ENCODE data around the gene ING5.

Gene ING5

DNA sequence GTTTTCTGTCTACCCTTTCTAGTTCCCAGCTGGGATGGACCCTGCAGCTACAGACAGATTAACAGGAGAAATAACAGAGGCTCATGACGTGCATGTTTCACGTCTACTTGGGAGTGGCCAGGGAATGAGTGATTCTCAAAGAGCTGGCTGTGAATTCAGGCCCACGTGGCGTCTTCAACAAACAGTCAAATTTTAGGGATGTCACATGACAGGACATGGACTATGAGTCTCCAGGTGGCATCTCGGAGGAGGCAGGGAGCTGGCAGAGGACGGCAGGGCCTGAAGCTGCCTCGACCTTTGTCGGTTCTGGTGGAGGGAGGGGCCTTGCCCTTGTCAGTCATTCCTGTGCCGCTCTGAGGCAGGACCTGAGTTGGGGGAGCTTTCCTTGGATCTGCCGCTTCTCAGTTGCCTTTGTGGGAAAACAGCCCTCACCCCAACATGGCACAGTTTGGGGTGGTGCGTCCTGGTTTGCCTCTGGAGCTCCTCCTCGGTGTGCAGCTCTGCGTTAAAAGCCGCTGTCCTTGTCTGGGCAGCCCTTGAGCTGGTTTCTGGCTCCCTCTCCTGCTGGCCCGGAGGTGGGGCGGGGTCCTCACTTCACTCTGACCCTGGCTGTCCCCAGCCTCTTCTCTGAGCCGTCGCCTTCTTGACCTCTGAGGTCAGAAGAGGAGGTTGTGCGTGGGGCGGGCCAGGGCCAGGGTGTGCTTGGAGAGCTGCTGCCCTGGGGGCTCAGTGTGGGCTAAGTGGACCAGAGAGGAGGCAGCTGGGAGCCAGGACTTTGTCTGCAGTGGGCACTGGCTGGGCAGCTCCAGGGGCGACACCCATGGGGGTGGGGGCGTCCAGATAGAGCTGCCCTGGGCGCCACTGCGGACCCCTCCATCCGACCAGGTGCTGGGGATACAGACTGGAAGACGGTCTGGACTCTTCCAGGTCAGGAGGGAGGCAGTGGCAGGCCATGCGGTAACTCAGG, 62.7 kb downstream of the ING5 start:
- DNase-seq (ENCODE audit: low read depth): no peak
- H3K4me3 ChIP-seq (ENCODE audit: low read depth, low read length): no peak overlapping the region
- TF ChIP-seq, protein P1, sequence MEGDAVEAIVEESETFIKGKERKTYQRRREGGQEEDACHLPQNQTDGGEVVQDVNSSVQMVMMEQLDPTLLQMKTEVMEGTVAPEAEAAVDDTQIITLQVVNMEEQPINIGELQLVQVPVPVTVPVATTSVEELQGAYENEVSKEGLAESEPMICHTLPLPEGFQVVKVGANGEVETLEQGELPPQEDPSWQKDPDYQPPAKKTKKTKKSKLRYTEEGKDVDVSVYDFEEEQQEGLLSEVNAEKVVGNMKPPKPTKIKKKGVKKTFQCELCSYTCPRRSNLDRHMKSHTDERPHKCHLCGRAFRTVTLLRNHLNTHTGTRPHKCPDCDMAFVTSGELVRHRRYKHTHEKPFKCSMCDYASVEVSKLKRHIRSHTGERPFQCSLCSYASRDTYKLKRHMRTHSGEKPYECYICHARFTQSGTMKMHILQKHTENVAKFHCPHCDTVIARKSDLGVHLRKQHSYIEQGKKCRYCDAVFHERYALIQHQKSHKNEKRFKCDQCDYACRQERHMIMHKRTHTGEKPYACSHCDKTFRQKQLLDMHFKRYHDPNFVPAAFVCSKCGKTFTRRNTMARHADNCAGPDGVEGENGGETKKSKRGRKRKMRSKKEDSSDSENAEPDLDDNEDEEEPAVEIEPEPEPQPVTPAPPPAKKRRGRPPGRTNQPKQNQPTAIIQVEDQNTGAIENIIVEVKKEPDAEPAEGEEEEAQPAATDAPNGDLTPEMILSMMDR (IDR thresholded peaks at IDR 0.05; ENCODE audit: control insufficient read depth, extremely low read depth, insufficient read depth): no peak

DNA sequence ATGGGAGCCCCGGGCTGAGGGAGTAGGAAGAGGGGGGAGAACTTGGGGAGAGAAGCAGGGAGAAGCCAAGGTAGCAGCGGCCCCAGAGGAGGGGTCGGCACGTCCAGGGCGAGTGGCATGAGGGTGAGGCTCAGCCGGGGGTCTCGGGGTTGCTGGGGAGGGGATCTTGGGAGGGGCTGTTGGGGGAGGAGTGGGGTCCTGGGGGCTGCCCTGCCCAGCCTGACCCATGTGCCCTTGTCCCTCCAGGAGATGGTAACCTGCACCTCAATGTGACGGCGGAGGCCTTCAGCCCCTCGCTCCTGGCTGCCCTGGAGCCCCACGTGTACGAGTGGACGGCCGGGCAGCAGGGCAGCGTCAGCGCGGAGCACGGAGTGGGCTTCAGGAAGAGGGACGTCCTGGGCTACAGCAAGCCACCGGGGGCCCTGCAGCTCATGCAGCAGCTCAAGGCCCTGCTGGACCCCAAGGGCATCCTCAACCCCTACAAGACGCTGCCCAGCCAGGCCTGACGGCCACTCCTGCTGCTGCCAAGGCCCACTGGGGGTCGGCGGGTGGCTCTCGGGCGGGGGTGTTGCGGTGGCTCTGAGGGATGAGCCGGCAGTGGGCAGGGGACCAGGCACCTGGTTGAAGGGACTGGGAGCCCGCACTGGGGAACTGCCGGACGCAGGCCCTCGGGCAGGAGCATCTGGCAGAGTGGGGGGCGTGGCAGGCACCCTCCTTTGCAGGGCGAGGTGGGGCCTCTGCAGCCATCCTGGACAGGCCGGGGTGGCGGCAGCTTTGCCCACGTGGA, 65.8 kb downstream of the ING5 start:
- no peak overlapping the region for H3K4me3 ChIP-seq (ENCODE audit: low read depth, low read length)
- DNase-seq (ENCODE audit: low read depth): no peak
- TF ChIP-seq, protein P1 (IDR thresholded peaks at IDR 0.05; ENCODE audit: control insufficient read depth, extremely low read depth, insufficient read depth): no peak

DNA sequence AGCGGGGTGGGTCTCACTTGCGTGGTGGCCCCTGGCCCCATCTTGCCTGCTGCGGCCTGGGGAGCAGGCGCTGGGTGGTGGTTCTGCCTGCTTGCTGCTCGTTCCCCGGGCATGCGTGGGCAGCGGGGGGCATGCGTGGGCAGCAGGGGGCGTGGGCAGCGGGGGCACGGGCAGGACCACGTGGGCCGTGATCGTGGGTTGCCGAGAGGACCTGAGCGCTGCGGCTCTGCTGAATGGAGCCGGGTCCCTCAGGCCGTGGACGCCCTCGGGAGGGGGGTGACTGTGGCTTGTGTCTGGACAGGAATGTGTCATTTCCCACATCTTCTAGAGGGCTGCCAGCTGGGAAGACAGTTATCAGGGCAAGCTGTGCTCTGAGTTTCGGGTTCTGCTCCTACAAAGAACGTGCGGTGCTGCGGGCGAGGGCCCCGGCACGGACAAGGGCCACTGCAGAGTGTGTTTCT, 66.4 kb downstream of the ING5 start:
- DNase-seq (ENCODE audit: low read depth): no peak
- TF ChIP-seq, protein P1 (IDR thresholded peaks at IDR 0.05; ENCODE audit: control insufficient read depth, extremely low read depth, insufficient read depth): no peak
- no peak overlapping the region for H3K4me3 ChIP-seq (ENCODE audit: low read depth, low read length)

DNA sequence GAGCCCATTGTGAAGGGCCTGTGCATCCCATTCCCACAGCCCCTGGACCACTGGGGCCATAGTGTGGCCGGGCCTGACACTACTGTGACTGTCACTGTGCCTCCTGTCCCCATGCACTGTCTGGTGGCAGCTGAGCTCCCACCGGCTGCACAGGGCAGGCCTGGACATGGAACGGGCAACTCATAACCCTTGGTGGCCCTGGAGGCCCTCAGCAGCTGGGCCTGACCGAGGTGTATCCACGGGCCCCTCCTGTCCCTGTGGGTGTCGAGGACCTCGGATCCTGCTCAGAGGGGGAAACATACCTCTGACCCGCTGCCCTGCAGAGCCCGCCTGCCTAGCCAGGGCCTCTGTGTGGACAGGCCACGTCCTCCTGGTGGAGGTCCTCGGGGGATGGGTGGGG, 67.0 kb downstream of the ING5 start:
- DNase-seq (ENCODE audit: low read depth): no peak
- TF ChIP-seq, protein P1 (IDR thresholded peaks at IDR 0.05; ENCODE audit: control insufficient read depth, extremely low read depth, insufficient read depth): no peak
- no peak overlapping the region for H3K4me3 ChIP-seq (ENCODE audit: low read depth, low read length)

DNA sequence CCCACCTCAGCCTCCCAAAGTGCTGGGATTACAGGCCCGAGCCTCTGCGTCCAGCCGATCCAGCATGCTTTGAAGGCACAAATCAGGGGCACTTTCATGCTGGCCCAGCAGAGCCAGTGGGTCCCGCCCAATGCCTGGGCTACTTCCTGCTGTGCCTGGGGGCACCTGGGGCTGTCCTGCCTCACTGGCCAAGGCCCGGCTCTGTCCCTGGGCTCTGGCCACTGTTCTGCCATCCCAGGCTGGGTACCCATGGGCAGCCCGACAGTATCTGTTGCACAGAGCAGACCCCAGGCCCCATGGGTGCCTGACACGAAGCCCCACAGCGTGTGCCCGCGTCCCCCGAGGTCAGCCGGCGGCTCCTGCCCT, 68.0 kb downstream of the ING5 start:
- DNase-seq (ENCODE audit: low read depth): no peak
- no peak overlapping the region for H3K4me3 ChIP-seq (ENCODE audit: low read depth, low read length)
- TF ChIP-seq, protein P1 (IDR thresholded peaks at IDR 0.05; ENCODE audit: control insufficient read depth, extremely low read depth, insufficient read depth): no peak

DNA sequence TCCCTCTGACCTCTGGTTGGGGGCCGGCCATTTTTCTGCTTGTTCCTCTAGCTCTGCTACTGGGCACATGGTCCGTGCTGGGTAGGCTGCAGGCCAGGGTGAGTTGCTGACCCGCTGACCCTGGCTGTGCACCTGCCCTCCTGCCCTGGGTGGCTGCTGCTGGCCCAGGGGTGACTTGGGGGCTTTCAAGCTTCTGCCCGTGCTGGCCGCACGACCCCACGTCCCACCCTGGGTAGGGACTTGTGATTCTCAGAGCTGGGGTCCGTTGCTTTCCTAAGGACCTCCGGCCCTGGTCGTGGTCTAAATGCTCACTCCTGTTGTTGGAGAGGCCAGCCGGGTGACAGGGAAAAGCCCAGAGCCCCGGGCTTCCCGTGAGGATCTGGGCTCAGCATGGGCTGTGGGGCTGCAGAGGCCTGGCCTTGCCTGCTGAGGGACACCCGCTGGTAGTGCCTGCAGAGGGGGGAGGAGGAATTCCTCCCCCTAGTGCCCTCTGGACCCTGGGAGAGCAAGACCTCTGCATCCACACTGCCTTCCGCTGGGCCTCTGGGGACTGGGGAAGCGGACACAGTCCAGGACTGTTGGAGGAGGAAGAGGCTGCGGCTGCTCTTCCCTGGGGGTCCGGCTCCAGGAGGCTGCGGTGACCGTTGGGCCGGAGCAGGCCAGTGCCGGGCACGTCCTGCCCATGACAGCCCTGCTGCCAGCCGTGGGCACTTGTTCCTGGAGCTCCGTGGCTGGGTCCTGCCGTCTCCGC, 68.5 kb downstream of the ING5 start:
- no peak overlapping the region for H3K4me3 ChIP-seq (ENCODE audit: low read depth, low read length)
- TF ChIP-seq, protein P1 (IDR thresholded peaks at IDR 0.05; ENCODE audit: control insufficient read depth, extremely low read depth, insufficient read depth): no peak
- DNase-seq (ENCODE audit: low read depth): no peak
